AG09309 (cell line): ENCODE results near the gene ATXN7.
A peak's percentile ranks its signal among the peaks of the same experiment; 100 is the strongest.

Experiments used
- DNase-seq: peaks from one replicate; pipeline ENCODE4 v3.0.0-alpha.2; 2010; ENCODE audit warnings: low read depth
- H3K4me3 ChIP-seq: 2 replicates; pipeline ENCODE4 v1.5.1; 2011; ENCODE audit warnings: mild to moderate bottlenecking, low read depth, low read length, moderate library complexity; ENCODE audit not compliant: control insufficient read depth
- CTCF ChIP-seq: IDR thresholded peaks from 2 replicates; pipeline ENCODE4 v1.5.1; 2011; ENCODE audit warnings: mild to moderate bottlenecking, low read depth, low read length, inconsistent platforms; ENCODE audit not compliant: insufficient read depth, control insufficient read depth; ENCODE audit errors: missing control alignments

ATXN7 gene

GRCh38 chr3:63895422-63896189, 31.9 kb downstream of the ATXN7 start:
- no peak for TF ChIP-seq CTCF
- H3K4me3 ChIP-seq: no peak overlapping the region
- DNase-seq: no peak

GRCh38 chr3:63896332-63897030, 32.8 kb downstream of the ATXN7 start:
- DNase-seq: no peak
- H3K4me3 ChIP-seq: no peak overlapping the region
- no peak for TF ChIP-seq CTCF

- DNase-seq: no peak
- no peak overlapping the region for H3K4me3 ChIP-seq
- TF ChIP-seq CTCF: no peak
Measured at GRCh38 chr3:63900010-63900409, 36.3 kb downstream of the ATXN7 start.

GRCh38 chr3:63900459-63900858, 36.8 kb downstream of the ATXN7 start:
- no peak overlapping the region for H3K4me3 ChIP-seq
- TF ChIP-seq CTCF: no peak
- DNase-seq: no peak

- H3K4me3 ChIP-seq: no peak overlapping the region
- TF ChIP-seq CTCF: no peak
- no peak for DNase-seq
Measured at GRCh38 chr3:63905731-63906620, 42.3 kb downstream of the ATXN7 start.

GRCh38 chr3:63908081-63908736, 44.5 kb downstream of the ATXN7 start:
- H3K4me3 ChIP-seq: no peak overlapping the region
- peak; percentile 41 for TF ChIP-seq CTCF
- DNase-seq: no peak
